Muscle of arm (tissue), 12 donors: ENCODE results near the gene EXOC2. TPM values are rescaled to one million over a fixed set of nuclear protein-coding genes. Genes with fewer than 3 reads are reported as not detected.

Experiments
- DNase-seq: peaks from one replicate; pipeline ENCODE4 v3.0.0-alpha.2; 2013
- polyA plus RNA-seq, 12 donors: library from polyadenylated mRNA; unstranded; fragments of 120-200 nt; gene quantifications; one replicate each; pipeline ENCODE4 v1.2.1, GENCODE V29; 2013; ENCODE audit not compliant: insufficient read length in 12 of 12

The EXOC2 gene
- polyA plus RNA-seq, 12 donors: 15.2 to 30.0 (median 26.5) TPM; not detected in 1

DNA sequence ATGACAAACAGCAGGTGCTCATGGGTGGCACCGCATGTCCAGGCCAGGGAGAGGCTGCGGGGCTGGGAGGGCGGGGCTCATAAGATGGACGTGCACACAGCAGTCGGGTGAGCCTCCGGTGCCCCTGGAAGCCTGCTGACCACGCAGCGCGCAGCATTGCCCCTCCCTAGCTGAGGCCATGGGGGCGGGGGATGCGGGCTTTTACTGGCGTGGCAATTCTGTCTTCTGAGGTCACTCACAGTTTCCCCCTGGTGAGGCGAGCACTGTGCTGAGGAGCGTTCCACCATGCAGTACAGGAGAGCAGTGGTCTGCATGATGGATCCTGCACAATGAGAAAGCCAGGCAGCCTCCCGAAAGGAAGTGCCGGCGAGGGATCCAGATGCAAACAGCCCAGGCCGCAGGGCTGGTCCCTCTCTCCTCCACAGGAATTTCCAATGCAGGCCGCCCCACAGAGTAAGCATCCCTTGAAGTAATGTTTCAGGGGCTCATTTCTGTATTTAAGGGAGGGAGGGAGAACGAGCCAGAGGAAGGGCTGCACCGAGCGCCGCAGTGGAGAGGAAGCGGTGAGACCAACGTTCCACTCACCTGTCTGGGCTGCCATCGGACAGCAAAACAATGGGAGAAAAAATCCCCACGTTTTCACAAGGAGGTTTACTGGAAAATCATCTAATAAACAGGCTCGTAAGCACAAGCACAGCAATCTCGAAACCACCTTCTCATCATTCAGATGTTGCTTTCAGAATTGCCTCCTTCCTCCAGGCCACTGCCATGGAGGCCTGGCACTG, 245.4 kb downstream of the EXOC2 start:
- DNase-seq: no peak

DNA sequence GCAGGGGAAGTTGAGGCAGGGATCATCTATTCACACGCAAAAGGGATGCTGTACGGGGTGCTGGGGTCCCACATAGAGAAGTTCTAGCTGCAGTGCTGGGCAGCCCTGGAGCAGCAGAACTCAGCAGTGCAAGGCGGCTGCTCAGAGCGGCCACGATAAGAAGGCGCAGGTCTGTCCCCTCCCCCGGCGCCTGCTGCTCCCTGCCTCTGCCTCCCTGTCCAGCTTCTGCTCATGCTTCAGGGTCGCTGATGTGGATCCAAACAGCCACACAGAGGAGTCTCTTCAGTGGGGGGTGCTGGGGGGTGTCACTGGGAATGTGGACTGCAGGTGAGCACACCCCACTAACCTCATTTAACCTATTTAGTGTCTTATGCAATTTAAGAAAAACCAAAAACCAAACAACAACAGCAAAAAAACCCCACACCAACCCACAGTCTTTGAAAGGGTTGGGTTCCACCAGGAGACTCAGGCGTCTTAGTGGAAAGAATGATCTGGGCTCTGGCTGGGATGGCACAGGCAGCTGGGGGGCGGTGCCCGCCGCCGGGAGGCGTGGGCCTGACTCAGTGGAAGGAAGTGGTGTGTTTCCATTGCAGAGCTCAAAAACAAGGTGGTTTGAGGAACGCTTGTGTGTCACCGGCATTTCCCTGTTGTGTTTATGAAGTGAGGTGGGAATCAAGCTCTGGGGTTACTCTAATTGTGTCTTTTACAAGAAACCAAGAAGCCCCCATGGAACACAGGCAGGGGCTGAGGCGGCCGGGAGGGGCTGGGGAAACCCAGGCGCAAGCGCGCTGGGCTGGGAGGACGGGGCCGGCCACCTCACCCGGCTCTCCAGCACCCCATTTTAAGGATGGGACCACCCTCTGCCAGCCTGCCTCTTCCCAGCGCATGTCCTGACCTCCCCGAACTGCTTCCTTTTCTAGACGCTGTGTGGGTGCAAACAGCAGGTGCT, 246.2 kb downstream of the EXOC2 start:
- DNase-seq: no peak

DNA sequence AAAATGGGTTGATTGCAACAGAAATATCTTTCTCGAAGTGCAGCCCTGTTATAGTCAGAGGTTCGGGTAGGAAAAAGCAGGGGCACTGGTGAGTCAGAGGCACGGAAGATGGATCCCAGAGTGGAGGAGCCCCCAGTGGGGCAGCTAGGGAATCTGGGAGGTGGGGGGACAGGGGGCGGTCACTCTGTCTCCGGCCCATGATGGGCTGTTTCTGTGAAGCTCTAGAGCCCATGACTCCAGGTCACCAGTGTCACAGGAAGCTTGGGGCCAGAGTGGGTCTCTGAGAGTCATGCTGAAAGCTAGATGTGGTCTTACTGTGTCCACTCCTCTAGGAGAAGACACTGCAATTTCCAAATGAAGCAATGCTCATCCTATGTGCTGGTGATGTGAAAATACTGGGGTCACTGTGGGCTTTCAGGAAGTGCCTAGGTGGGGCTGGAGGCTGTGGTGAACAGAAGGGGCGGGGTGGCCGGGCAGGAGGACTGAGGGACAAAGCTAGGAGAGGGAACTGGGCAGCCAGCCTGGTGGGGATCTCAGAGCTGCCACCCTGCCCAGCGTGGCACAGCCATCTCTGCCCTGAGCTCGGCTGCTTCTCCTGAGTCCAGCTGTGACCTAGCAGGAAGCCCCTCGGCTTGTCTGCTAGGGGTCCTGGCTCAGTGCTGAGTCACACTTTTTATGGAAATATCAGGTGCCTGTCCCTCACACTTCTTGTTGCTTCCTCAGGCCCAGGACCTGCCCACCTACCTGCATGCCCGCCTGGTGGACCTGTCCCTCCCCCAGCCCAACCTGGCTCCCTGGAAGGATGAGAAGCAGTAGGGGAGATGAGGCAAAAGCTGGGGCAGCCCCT, 247.1 kb downstream of the EXOC2 start:
- no peak for DNase-seq

DNA sequence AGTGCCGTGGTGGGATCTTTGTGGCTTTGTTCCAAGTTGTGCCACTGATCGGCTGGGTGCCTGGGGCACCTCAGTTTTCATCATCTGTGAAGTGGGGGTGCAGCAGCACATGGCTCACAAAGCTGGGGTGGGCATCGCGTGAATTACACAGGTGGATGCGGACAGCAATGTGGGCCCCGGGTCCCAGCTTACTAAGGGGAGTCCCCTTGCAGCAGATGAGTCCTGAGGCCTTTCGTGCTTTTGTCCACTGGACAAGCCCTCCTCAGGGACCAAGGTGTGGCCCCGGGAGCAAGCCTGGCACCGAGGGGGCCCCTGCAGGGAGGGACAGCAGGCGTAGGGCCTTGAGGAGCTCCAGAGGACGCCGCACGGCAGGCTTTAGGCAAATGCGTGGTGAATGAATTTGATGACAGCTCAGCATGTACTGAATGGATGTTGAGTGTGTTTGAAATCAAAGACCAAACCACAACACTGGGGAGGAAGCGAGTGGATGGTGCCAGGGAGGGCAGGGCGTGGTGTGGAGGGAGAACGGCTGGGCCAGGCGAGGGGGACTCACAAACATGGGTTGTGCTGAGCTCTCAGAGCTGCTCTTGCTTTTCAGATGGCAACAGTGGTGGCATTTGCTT, 248.2 kb downstream of the EXOC2 start:
- no peak for DNase-seq

DNA sequence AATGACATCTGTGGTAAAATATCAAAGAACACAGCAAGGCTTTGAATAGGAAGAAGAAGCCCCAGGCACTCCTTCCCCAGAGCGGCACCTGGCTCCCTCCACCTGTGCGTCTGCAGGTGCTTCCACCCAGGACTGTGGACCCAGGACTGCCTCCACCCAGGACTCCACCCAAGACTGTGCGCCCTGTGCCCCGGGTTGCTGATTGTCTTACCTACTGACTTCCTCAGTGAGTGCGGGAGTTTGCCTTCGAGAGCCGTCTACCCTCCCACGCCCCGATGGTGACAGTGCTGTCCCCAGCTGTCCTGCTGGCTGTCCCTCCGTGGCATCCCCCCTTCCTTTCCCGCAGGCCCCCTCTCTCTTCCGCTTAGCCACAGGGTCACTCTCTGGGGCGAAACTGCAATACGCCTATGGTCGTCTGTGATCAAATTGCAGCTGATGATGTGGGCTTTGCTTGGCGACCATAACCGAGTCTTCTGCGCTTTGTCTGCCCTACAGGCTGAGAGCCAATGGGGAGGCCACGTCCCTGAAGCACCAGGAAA, 249.2 kb downstream of the EXOC2 start:
- no peak for DNase-seq

DNA sequence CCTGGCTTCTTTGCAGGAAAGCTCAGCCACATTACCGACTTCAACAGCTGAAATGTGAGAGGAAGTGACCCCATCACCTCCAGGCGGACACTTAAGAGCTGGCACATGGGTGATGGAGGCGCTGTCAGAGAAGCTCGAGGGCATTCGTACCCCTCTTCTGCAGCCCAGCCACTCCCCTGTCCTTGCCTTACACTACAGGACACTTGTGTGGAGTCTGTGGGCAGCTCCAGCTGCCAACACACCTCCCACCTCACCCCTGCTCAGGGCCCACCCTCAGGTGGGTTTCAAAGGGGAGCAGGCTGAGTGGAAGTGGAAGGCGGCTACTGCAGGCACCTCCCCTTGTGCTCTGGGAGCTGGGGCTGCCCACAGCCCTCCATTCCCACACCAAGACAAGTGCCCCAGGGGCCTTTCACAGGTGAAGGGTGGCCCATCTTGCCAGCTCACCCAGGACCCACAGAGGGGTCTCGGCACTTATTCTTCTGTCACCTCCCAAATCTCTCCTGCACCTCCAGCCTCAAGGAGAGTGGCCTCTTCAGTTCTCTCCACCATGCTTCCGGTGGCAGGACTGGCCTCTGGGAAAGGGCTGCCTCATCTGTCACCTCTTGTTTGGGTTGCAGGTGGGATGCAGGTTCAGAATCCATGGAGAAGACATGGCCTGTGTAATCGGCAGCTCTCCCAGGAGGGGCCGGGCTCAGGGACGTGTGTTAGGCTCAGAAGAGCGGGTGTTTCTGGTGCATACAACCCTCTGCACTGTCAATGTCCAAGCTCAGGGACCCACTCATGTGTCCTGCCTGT, 251.6 kb downstream of the EXOC2 start:
- DNase-seq: no peak

DNA sequence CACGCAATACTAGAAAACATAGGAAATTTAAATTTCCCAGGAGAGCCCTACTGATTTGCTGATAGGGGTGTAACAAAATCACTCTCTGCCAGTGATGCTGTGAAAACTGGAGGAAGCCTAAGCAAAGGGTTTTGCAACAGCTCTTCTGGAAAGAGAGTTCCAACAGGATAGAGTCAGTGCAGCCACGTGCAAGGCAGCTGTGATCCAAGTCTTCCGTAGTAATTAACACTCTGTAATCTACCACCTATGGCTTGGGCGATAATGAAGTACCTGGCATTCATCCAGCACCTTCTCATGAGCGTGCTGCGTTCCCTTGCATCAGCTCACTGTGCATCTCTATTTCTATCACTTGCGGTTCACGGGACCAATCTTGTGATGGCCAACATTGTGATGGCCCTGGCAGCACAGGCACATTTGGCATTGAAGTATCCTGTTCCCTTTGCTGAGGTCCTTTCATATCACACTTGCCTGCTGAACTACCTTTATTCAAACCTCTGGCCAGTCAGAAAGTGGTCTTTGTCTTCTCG, 253.2 kb downstream of the EXOC2 start:
- no peak for DNase-seq

DNA sequence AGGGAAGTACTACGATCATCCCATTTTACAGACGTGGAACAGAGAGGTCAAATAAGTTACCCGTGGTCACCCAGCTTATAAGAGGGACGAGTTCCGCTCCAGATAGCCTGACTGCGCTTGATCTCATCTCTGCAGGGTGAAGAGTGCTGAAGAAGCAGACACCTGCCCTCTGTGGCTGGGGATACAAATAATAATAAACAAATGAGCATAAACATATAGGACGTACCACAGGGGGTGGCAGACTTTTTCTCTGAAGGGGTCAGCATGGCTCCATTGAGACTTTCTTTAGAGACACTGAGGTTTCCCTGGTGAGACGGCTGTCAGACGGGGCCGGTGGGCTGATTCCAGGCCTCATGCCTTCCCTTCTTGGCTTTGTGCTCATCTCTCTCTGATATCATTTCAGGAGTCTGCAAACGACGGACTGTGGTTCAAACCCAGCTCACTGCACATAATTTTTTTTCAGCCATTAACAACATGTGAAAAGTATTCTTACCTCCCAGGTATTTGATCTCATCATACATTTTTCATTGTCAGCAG, 254.2 kb downstream of the EXOC2 start:
- no peak for DNase-seq

DNA sequence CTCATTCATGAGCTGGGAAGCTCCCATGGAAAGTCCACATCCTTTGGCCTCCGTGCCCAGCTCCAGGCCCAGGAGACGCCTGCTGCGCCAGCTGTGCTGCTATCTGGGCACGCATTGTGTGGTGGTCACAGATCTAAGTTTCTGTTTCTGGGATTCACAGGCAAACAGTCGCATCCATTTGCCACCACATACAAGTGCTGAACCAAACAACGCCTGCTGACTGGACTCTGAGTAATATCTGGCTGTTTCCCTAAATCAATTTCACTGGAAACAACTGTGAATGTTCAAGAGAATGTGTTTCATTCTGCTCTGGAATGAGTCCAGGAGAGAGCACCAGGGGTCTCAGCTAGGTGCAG, 255.9 kb downstream of the EXOC2 start:
- no peak for DNase-seq

DNA sequence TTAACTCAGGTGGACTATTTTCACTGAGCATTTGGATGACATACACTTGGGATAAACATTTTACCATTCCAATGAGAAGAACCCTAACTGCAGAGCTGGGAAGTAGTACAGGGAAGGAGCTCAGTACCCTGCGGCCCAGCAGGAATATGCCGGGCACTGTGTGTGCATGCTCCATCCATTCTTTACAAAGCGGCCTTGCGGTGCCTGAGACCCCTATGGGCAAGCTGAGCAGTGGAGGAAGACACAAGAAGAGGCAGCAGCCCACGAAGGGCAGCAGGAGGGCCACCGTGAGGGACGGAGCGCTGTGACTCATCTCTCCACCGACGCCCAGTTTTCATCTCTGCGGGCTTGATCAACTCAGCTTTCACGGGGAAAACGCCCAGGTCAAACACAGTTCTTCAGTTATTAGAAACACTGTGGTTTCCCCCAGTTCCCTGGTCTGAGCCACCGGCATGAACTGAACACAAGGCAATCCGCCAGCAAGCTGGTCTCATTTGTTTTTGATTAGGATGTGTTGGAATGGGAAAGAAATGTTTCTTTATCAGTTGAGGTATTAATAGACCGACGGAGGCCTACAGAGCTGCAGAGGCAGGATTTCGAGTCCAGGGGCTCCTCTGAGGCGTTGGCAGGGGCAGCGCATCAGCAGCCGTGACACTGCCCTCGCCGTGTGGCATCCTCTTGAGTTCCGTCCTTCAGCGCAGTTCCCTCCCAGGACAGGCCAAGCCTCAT, 256.5 kb downstream of the EXOC2 start:
- DNase-seq: no peak

DNA sequence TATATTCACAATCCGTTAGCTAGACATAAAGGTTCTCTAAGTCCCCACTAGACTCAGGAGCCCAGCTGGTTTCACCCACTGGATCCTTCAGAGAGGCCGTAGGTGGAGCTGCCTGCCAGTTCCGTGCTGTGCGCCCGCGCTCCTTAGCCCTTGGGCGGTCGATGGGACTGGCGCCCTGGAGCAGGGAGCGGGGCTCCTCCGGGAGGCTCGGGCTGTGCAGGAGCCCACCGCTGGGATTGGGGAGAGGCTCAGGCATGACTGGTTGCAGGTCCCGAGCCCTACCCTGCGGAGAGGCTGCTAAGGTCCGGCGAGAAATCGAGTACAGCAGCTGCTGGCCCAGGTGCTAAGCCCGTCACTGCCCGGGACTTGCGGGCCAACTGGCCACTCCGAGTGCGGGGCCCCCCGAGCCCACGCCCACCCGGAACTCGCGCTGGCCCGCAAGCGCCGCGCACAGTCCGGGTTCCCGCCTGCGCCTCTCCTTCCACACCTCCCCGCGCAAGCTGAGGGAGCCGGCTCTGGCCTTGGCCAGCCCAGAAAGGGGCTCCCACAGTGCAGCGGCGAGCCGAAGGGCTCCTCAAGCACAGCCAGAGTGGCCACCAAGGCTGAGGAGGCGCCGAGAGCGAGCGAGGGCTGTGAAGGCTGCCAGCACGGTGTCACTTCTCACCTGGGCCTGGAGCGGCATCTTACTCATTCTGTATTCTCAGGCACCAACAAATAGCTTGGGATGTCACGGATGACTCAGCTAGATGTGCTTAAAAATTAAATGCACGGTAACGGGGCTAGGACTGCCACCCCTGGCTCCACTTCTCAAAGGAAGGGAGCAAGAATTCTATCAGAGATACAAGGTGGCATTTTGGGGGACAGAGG, 257.3 kb downstream of the EXOC2 start:
- no peak for DNase-seq

Other genes with a start within 250 kb of the EXOC2 start
- gene HUS1B, start 36.0 kb downstream of the EXOC2 start, polyA plus RNA-seq: under 1 TPM in 2 of 12 donors, not detected in 10; 0.17 to 0.20 TPM